Gastroesophageal sphincter (tissue), 3 donors: Measurements from ENCODE around the gene FRMD4B.

Experiments
- CTCF ChIP-seq, 4 experiments: fragments of 200-600 bp in 2 of 4; fragments of 450-650 bp in 2 of 4; sonication (generic) in 1 of 4; IDR thresholded peaks; one replicate each; pipeline ENCODE4 v1.5.1; 2017 to 2019; ENCODE audit warnings: antibody characterized with exemption in 4 of 4, mild to moderate bottlenecking in 2 of 4, moderate library complexity in 2 of 4
- POLR2A ChIP-seq, 2 donors: fragments of 450-650 bp; IDR thresholded peaks; one replicate each; pipeline ENCODE4 v1.6.1; 2017; ENCODE audit warnings: antibody characterized with exemption in 2 of 2, mild to moderate bottlenecking in 2 of 2, moderate library complexity in 1 of 2
- POLR2AphosphoS5 ChIP-seq: sonication (generic); formaldehyde crosslinking; IDR thresholded peaks from one replicate; pipeline ENCODE4 v1.6.1; 2017; ENCODE audit warnings: antibody characterized with exemption

- no peak for TF ChIP-seq CTCF (IDR thresholded peaks at IDR 0.05)
- TF ChIP-seq POLR2A (IDR thresholded peaks at IDR 0.05), result no peak
- TF ChIP-seq POLR2AphosphoS5, result no peak
Observed at GRCh38 chr3:69411346-69411745, 25.5 kb upstream of the FRMD4B start.
